Measurements from ENCODE around the gene ASTN2. TPM values are rescaled to one million over a fixed set of nuclear protein-coding genes. Genes with fewer than 3 reads are reported as not detected.

The ASTN2 gene
- polyA plus RNA-seq, 2 donors: 0.26 to 0.35 TPM

DNA sequence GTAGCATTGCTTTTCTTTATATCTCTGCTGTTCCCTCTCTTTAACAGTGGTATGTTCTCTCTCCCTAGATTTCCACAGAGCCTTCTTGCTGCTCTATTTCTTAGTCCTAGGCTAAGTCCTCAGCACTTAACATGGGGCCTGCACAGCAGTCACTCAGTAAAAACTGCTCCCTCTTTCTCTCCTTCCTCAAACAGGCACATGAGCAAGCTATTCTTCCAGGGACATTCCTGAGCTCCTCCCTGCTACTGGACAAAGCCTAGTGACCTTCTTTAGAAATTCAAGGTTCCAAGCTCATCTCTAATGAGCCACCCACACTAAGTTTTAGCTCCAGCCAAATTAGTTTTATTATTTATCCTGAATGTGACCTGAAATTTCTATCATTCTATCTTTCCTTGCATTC, 688.3 kb downstream of the ASTN2 start:
- Histone ChIP-seq H3K27ac (ENCODE audit: low read depth in 2 of 2, low read length in 1 of 2) (no peak overlapping the region), H3K27me3 (ENCODE audit: control insufficient read depth in 1 of 2, insufficient read depth in 2 of 2, low read length in 2 of 2) (no peaks in the 10 kb centered on the region), H3K9me3 (ENCODE audit: control insufficient read depth in 2 of 2, insufficient read depth in 1 of 2, low read depth in 1 of 2, low read length in 1 of 2) (no peaks in the 10 kb centered on the region), H3K4me3 (ENCODE audit: low read depth in 1 of 2, low read length in 2 of 2) (no peak overlapping the region), H3K36me3 (ENCODE audit: control insufficient read depth in 2 of 2, insufficient read depth in 2 of 2, low read length in 1 of 2) (no peaks in the 10 kb centered on the region), H3K4me1 (ENCODE audit: control insufficient read depth in 2 of 2, insufficient read depth in 2 of 2, low read length in 1 of 2) (no peaks in the 10 kb centered on the region)

DNA sequence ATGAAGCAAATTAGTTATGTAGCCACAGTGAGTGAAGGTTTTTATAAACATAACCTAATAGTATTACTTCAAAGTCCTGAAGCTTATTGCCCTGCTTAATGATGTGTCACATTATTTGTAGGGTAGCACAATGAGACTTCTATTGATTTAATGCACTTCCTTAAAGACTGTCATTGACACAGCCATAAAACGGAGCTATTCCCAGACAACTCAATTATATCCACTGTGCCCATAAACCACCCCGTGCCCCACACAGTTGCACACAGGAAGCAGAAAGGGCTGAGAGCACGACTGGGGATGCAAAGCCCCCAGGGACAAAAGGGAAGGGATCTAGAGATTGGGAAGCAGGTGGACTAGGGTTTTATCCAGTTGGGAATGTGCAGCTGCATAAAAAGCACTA, 690.7 kb downstream of the ASTN2 start:
- no peaks in the 10 kb centered on the region for H3K27me3 ChIP-seq (ENCODE audit: control insufficient read depth in 1 of 2, insufficient read depth in 2 of 2, low read length in 2 of 2)
- H3K4me3 ChIP-seq (ENCODE audit: low read depth in 1 of 2, low read length in 2 of 2): no peak overlapping the region
- peaks cover 0 to 2% of the 10 kb centered on the region in 2 donors for H3K4me1 ChIP-seq (ENCODE audit: control insufficient read depth in 2 of 2, insufficient read depth in 2 of 2, low read length in 1 of 2)
- H3K36me3 ChIP-seq (ENCODE audit: control insufficient read depth in 2 of 2, insufficient read depth in 2 of 2, low read length in 1 of 2): no peaks in the 10 kb centered on the region
- no peaks in the 10 kb centered on the region for H3K9me3 ChIP-seq (ENCODE audit: control insufficient read depth in 2 of 2, insufficient read depth in 1 of 2, low read depth in 1 of 2, low read length in 1 of 2)
- 51 to 54% methylated on average over 3 of the region's 3 CpGs for WGBS, 2 donors
- no peak overlapping the region for H3K27ac ChIP-seq (ENCODE audit: low read depth in 2 of 2, low read length in 1 of 2)

DNA sequence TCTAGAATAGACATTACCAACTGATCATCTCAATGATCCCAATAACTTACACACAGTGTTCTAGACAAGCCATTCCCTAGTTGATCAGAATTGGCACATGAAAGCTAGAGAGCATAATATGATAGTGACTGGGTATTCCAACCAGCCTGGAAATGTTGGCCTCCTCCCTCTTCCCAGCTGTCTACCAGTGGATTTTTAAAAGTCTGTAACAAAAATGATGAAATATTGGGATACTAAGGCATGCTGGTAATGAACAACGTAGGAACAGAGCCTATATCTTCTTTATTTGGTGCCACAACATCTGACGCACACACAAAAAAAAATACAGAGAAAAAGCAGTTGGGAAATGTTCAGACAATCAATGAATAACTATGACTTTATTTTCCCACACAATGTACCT, 692.9 kb downstream of the ASTN2 start:
- Histone ChIP-seq H3K27me3 (ENCODE audit: control insufficient read depth in 1 of 2, insufficient read depth in 2 of 2, low read length in 2 of 2) (no peaks in the 10 kb centered on the region), H3K36me3 (ENCODE audit: control insufficient read depth in 2 of 2, insufficient read depth in 2 of 2, low read length in 1 of 2) (no peaks in the 10 kb centered on the region), H3K9me3 (ENCODE audit: control insufficient read depth in 2 of 2, insufficient read depth in 1 of 2, low read depth in 1 of 2, low read length in 1 of 2) (no peaks in the 10 kb centered on the region), H3K27ac (ENCODE audit: low read depth in 2 of 2, low read length in 1 of 2) (no peak overlapping the region), H3K4me3 (ENCODE audit: low read depth in 1 of 2, low read length in 2 of 2) (no peak overlapping the region), H3K4me1 (ENCODE audit: control insufficient read depth in 2 of 2, insufficient read depth in 2 of 2, low read length in 1 of 2) (peaks cover 0 to 2% of the 10 kb centered on the region in 2 donors)
- 68 to 85% methylated on average over 2 of the region's 2 CpGs for WGBS, 2 donors

DNA sequence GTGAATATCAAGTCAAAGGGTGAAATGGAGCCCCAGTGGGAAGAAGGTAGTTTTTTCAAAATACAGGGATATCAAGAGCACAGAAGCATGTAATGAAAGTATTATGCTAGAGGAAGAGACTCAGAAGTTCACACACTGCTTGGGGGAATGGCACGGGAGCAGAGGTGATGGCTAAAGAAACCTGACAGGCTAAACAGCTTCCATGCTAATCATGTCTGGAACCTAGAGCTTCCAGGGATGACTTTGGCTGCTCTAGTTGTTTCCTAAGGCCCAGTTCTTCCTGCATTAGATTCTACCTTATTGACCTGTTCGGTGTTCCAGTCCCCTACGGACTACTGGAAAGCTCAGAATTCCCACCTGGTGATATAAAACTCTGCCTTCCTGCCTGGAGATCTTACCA, 693.4 kb downstream of the ASTN2 start:
- WGBS, 2 donors: 92 to 96% methylated on average over 3 of the region's 3 CpGs
- H3K27me3 ChIP-seq (ENCODE audit: control insufficient read depth in 1 of 2, insufficient read depth in 2 of 2, low read length in 2 of 2): no peaks in the 10 kb centered on the region
- H3K4me3 ChIP-seq (ENCODE audit: low read depth in 1 of 2, low read length in 2 of 2): no peak overlapping the region
- H3K36me3 ChIP-seq (ENCODE audit: control insufficient read depth in 2 of 2, insufficient read depth in 2 of 2, low read length in 1 of 2): no peaks in the 10 kb centered on the region
- H3K9me3 ChIP-seq (ENCODE audit: control insufficient read depth in 2 of 2, insufficient read depth in 1 of 2, low read depth in 1 of 2, low read length in 1 of 2): no peaks in the 10 kb centered on the region
- H3K27ac ChIP-seq (ENCODE audit: low read depth in 2 of 2, low read length in 1 of 2): no peak overlapping the region
- peaks cover 0 to 2% of the 10 kb centered on the region in 2 donors for H3K4me1 ChIP-seq (ENCODE audit: control insufficient read depth in 2 of 2, insufficient read depth in 2 of 2, low read length in 1 of 2)

DNA sequence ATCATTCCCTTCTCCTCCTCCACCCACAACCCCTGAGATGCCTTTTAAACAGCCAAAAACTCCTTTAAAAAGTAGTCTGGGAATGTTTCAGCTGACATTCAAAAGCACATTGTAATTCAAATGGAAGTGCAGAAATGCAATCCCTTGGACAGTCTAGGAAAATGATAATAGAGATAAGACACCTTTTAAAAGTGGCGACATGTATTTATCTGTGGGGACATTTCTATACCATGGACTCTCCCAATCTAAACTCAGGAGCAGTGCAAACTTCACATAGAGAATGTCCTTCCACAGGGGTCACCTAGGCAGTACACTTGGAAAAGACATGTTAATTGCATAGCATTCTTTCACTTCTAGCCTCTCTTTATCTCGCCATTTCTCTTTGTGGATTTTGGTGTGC, 694.7 kb downstream of the ASTN2 start:
- peaks cover 0 to 2% of the 10 kb centered on the region in 2 donors for H3K4me1 ChIP-seq (ENCODE audit: control insufficient read depth in 2 of 2, insufficient read depth in 2 of 2, low read length in 1 of 2)
- H3K27me3 ChIP-seq (ENCODE audit: control insufficient read depth in 1 of 2, insufficient read depth in 2 of 2, low read length in 2 of 2): no peaks in the 10 kb centered on the region
- WGBS, 2 donors: 88 to 95% methylated on average over 2 of the region's 2 CpGs
- H3K4me3 ChIP-seq (ENCODE audit: low read depth in 1 of 2, low read length in 2 of 2): no peak overlapping the region
- no peaks in the 10 kb centered on the region for H3K36me3 ChIP-seq (ENCODE audit: control insufficient read depth in 2 of 2, insufficient read depth in 2 of 2, low read length in 1 of 2)
- no peaks in the 10 kb centered on the region for H3K9me3 ChIP-seq (ENCODE audit: control insufficient read depth in 2 of 2, insufficient read depth in 1 of 2, low read depth in 1 of 2, low read length in 1 of 2)
- no peak overlapping the region for H3K27ac ChIP-seq (ENCODE audit: low read depth in 2 of 2, low read length in 1 of 2)

DNA sequence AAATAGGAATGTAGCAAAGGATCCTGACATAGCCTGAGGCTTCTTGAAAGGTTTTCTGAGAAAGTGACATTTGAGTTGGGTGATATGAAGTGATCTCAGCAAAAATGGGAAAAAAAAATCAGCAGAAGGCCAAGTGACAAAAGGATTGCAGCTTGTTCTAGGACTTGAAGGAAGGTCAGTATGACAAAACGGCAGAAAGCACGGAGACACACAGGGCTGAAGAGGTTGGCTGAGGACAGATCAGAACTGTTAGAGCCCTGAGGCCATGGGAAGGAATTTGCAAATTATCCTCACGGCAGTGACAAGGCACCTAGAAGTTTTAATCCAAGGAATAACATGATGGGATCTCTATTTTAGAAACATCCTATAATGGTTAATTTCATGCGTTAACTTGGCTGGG, 696.7 kb downstream of the ASTN2 start:
- Histone ChIP-seq H3K4me1 (ENCODE audit: control insufficient read depth in 2 of 2, insufficient read depth in 2 of 2, low read length in 1 of 2) (peaks cover 0 to 2% of the 10 kb centered on the region in 2 donors), H3K9me3 (ENCODE audit: control insufficient read depth in 2 of 2, insufficient read depth in 1 of 2, low read depth in 1 of 2, low read length in 1 of 2) (no peaks in the 10 kb centered on the region), H3K36me3 (ENCODE audit: control insufficient read depth in 2 of 2, insufficient read depth in 2 of 2, low read length in 1 of 2) (no peaks in the 10 kb centered on the region), H3K4me3 (ENCODE audit: low read depth in 1 of 2, low read length in 2 of 2) (no peak overlapping the region), H3K27me3 (ENCODE audit: control insufficient read depth in 1 of 2, insufficient read depth in 2 of 2, low read length in 2 of 2) (no peaks in the 10 kb centered on the region), H3K27ac (ENCODE audit: low read depth in 2 of 2, low read length in 1 of 2) (no peak overlapping the region)
- WGBS, 2 donors: 89 to 90% methylated on average over 4 of the region's 4 CpGs

DNA sequence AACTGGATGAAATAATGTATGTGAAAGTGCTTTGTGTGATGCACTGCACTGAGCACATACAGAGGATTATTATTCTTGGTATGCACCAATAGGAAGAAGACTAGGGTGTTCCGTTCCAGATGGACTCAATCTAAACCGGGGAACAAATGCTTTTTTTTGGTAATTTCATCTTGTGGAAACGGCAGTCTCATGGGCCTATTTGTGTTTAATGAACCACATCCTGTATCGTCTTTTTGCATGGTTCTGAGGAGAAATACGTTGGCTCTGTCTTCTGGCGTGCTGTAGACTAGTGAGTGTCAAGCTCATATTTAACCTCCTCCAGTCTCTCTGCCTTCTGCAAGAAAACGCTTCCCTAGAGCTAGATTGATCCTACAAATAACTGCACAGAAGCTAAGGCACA, 697.7 kb downstream of the ASTN2 start:
- Histone ChIP-seq H3K27ac (ENCODE audit: low read depth in 2 of 2, low read length in 1 of 2) (no peak overlapping the region), H3K27me3 (ENCODE audit: control insufficient read depth in 1 of 2, insufficient read depth in 2 of 2, low read length in 2 of 2) (no peaks in the 10 kb centered on the region), H3K4me1 (ENCODE audit: control insufficient read depth in 2 of 2, insufficient read depth in 2 of 2, low read length in 1 of 2) (peaks cover 0 to 2% of the 10 kb centered on the region in 2 donors), H3K9me3 (ENCODE audit: control insufficient read depth in 2 of 2, insufficient read depth in 1 of 2, low read depth in 1 of 2, low read length in 1 of 2) (no peaks in the 10 kb centered on the region), H3K4me3 (ENCODE audit: low read depth in 1 of 2, low read length in 2 of 2) (no peak overlapping the region), H3K36me3 (ENCODE audit: control insufficient read depth in 2 of 2, insufficient read depth in 2 of 2, low read length in 1 of 2) (no peaks in the 10 kb centered on the region)
- 56 to 61% methylated on average over 7 of the region's 7 CpGs for whole genome bisulfite sequencing, 2 donors

DNA sequence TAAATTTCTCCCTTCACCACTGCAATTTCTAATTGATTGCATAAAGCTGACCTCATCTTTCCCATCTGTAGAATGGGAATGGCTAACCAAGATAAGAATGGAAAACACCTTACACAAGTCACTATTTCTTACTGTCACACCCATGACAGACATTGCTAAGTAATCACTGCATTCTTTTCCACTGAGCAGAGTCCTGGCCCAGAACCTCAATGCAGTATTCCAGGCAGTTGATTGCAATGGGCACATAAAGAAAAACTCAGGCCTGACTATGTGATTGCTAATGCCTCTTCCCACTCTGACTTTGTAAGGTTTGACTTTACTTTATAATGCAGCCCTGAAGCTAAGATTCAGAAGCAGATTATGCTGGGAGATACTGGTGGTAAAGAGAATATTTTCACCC, 698.4 kb downstream of the ASTN2 start:
- Histone ChIP-seq H3K4me1 (ENCODE audit: control insufficient read depth in 2 of 2, insufficient read depth in 2 of 2, low read length in 1 of 2) (peaks cover 0 to 2% of the 10 kb centered on the region in 2 donors), H3K27ac (ENCODE audit: low read depth in 2 of 2, low read length in 1 of 2) (no peak overlapping the region), H3K36me3 (ENCODE audit: control insufficient read depth in 2 of 2, insufficient read depth in 2 of 2, low read length in 1 of 2) (no peaks in the 10 kb centered on the region), H3K4me3 (ENCODE audit: low read depth in 1 of 2, low read length in 2 of 2) (no peak overlapping the region), H3K27me3 (ENCODE audit: control insufficient read depth in 1 of 2, insufficient read depth in 2 of 2, low read length in 2 of 2) (no peaks in the 10 kb centered on the region), H3K9me3 (ENCODE audit: control insufficient read depth in 2 of 2, insufficient read depth in 1 of 2, low read depth in 1 of 2, low read length in 1 of 2) (no peaks in the 10 kb centered on the region)

DNA sequence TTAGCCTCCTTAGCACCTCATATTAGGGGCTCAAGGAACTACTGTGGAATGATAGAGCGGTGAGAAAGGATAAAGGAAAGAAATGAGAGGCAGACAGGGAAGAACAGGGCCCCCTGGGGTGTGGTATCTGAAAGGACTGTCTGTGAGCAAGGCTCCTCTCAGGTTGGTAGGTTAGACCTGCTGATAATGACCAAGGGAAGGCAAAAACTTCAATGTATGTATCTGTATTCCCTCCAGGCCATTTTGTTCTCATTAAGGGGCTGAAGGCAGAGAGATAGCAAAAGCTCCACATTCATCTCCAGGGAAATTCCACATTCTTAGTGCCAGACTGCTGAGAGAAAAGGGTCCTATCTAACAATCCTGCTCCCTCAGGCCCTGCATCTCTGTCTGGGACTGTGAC, 699.1 kb downstream of the ASTN2 start:
- H3K4me3 ChIP-seq (ENCODE audit: low read depth in 1 of 2, low read length in 2 of 2): no peak overlapping the region
- no peaks in the 10 kb centered on the region for H3K36me3 ChIP-seq (ENCODE audit: control insufficient read depth in 2 of 2, insufficient read depth in 2 of 2, low read length in 1 of 2)
- H3K27ac ChIP-seq (ENCODE audit: low read depth in 2 of 2, low read length in 1 of 2): no peak overlapping the region
- no peaks in the 10 kb centered on the region for H3K9me3 ChIP-seq (ENCODE audit: control insufficient read depth in 2 of 2, insufficient read depth in 1 of 2, low read depth in 1 of 2, low read length in 1 of 2)
- H3K27me3 ChIP-seq (ENCODE audit: control insufficient read depth in 1 of 2, insufficient read depth in 2 of 2, low read length in 2 of 2): no peaks in the 10 kb centered on the region
- peaks cover 0 to 1% of the 10 kb centered on the region in 2 donors for H3K4me1 ChIP-seq (ENCODE audit: control insufficient read depth in 2 of 2, insufficient read depth in 2 of 2, low read length in 1 of 2)
- 90 to 97% methylated on average over 1 of the region's 1 CpG for WGBS, 2 donors

DNA sequence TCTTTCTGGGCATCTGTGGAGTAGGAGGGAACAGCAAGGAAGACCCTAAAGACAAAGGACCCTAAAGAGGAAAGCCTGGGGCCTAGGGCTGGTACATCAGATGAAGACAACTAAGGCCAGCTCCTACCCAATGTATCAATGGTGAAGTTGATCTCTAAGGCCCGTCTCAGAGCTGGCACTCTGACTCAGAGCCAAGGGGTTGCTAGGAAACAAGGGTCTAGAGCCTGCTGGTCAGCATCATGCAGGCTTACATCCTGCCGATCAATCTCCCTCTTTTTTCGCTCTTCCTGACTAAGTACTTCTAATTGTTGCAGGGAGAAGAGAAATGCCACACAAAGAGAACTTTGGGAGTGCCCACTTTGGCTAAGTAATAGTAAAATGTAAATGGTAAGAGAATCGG, 701.6 kb downstream of the ASTN2 start:
- Histone ChIP-seq H3K36me3 (ENCODE audit: control insufficient read depth in 2 of 2, insufficient read depth in 2 of 2, low read length in 1 of 2) (no peaks in the 10 kb centered on the region), H3K9me3 (ENCODE audit: control insufficient read depth in 2 of 2, insufficient read depth in 1 of 2, low read depth in 1 of 2, low read length in 1 of 2) (no peaks in the 10 kb centered on the region)
- WGBS, 2 donors: 79 to 80% methylated on average over 4 of the region's 4 CpGs

More for the DNA sequence above, 701.6 kb downstream of the ASTN2 start:
- no peak overlapping the region for H3K4me3 ChIP-seq (ENCODE audit: low read depth in 1 of 2, low read length in 2 of 2)
- H3K4me1 ChIP-seq (ENCODE audit: control insufficient read depth in 2 of 2, insufficient read depth in 2 of 2, low read length in 1 of 2): no peaks in the 10 kb centered on the region
- H3K27ac ChIP-seq (ENCODE audit: low read depth in 2 of 2, low read length in 1 of 2): no peak overlapping the region
- H3K27me3 ChIP-seq (ENCODE audit: control insufficient read depth in 1 of 2, insufficient read depth in 2 of 2, low read length in 2 of 2): no peaks in the 10 kb centered on the region

Measured in esophagus (tissue), 2 donors.